DND-41 (cell line): ENCODE results near the gene SPDYE4.

Source experiments
- ATAC-seq: fragments of 200-7000 bp; cut with Tn5 transposase; 3 replicates; pipeline ENCODE4 v1.9.1; 2021; ENCODE audit warnings: low read depth; ENCODE audit not compliant: insufficient read depth
- DNase-seq: peaks from one replicate; pipeline ENCODE4 v3.0.0-alpha.2; 2020
- H2AFZ ChIP-seq: 2 replicates; pipeline ENCODE4 v1.6.0; 2012; ENCODE audit warnings: low read depth, low read length
- H3K27ac ChIP-seq: 2 replicates; pipeline ENCODE4 v1.5.1; 2012; ENCODE audit warnings: low read length, inconsistent platforms
- H3K27me3 ChIP-seq: fragments of 200-600 bp; sonication (generic); 2 replicates; pipeline ENCODE4 v1.6.0; 2012; ENCODE audit warnings: low read length, mild to moderate bottlenecking, inconsistent platforms; ENCODE audit not compliant: insufficient read depth, poor library complexity
- H3K36me3 ChIP-seq: 2 replicates; pipeline ENCODE4 v1.5.1; 2012; ENCODE audit warnings: low read length, inconsistent platforms; ENCODE audit not compliant: insufficient read depth
- H3K4me1 ChIP-seq: 2 replicates; pipeline ENCODE4 v1.5.1; 2012; ENCODE audit warnings: mild to moderate bottlenecking, low read length; ENCODE audit not compliant: insufficient read depth
- H3K4me2 ChIP-seq: 2 replicates; pipeline ENCODE4 v1.6.0; 2012; ENCODE audit warnings: mild to moderate bottlenecking, moderate library complexity, low read length, inconsistent platforms; ENCODE audit not compliant: insufficient read depth
- H3K4me3 ChIP-seq, 2 experiments: fragments of 200-600 bp in 1 of 2; shearing (Covaris generic) in 1 of 2; 2 replicates each; pipeline ENCODE4 v1.5.1; 2012 to 2016; ENCODE audit warnings: inconsistent platforms in 2 of 2, low read length in 2 of 2, mild to moderate bottlenecking in 2 of 2, low read depth in 1 of 2, moderate library complexity in 1 of 2
- H3K79me2 ChIP-seq: 2 replicates; pipeline ENCODE4 v1.6.0; 2012; ENCODE audit warnings: low read length, inconsistent platforms; ENCODE audit not compliant: insufficient read depth
- H3K9ac ChIP-seq: 2 replicates; pipeline ENCODE4 v1.6.0; 2012; ENCODE audit warnings: low read depth, mild to moderate bottlenecking, inconsistent platforms, low read length, moderate library complexity
- H3K9me3 ChIP-seq: 2 replicates; pipeline ENCODE4 v1.5.1; 2012; ENCODE audit warnings: low read length, moderate library complexity, mild to moderate bottlenecking, inconsistent platforms; ENCODE audit not compliant: insufficient read depth, severe bottlenecking
- H4K20me1 ChIP-seq: 2 replicates; pipeline ENCODE4 v1.6.0; 2012; ENCODE audit warnings: low read length; ENCODE audit not compliant: insufficient read depth
- CTCF ChIP-seq: IDR thresholded peaks from 2 replicates; pipeline ENCODE4 v1.5.1; 2012; ENCODE audit warnings: borderline replicate concordance, low read length, moderate library complexity, mild to moderate bottlenecking; ENCODE audit not compliant: poor library complexity, severe bottlenecking; ENCODE audit errors: extremely low read depth
- EZH2 ChIP-seq: IDR thresholded peaks from 3 replicates; pipeline ENCODE4 v1.6.1; 2012; ENCODE audit warnings: borderline replicate concordance, low read depth, mild to moderate bottlenecking, moderate library complexity, low read length, inconsistent platforms; ENCODE audit not compliant: severe bottlenecking

The SPDYE4 gene

DNA sequence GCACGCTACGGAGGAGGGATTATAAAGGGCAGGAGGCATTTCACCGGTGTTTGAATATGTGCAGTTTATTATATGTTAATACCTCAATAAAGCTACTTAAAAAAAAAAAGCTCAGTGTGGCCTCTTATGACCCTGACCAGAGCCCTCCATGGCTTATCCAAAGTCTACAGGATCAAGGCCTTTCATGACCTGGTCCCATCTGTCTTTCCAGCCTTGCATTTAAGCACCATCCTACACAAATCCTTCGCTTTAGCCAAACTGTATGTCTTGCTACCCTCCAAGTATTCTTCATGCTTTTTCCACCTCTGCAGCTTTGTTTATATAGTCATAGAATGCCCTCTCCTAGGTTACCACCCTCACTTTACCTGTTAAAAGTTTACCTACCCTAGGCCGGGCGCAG is 34.3 kb upstream of the SPDYE4 start:
- DNase-seq, result no peak

DNA sequence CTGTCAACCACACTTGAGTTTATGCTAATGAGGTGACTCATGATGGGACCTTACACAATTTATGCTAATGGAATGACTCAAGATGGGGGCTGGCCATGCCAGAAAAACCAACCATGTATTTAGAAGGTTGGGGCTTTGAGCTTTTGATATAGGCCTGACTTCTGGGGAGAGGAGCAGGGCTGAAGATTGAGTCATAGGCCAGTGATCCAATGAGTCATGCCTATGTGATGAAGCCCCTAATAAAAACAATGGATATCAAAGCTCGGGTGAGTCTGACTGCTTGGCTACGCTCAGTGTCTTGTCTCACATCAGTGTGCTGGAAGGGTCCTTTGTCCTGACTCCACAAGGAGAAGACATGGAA is 33.5 kb upstream of the SPDYE4 start:
- H3K27ac ChIP-seq, result no peak overlapping the region
- no peaks in the 10 kb centered on the region; the same call in 1 of the 2 replicates for H3K4me1 ChIP-seq
- ATAC-seq (no peak), DNase-seq (no peak)
- no peak overlapping the region for H3K9ac ChIP-seq
- no peaks in the 10 kb centered on the region for H3K27me3 ChIP-seq
- H4K20me1 ChIP-seq, result no peaks in the 10 kb centered on the region
- no peak overlapping the region for H3K4me2 ChIP-seq
- no peaks in the 10 kb centered on the region for H3K79me2 ChIP-seq
- H2AFZ ChIP-seq, result no peak overlapping the region
- no peaks in the 10 kb centered on the region for H3K9me3 ChIP-seq
- TF ChIP-seq EZH2 (no peak), CTCF (no peak)
- no peak overlapping the region for H3K4me3 ChIP-seq
- H3K36me3 ChIP-seq, result no peaks in the 10 kb centered on the region

More for the DNA sequence above, 34.3 kb upstream of the SPDYE4 start:
- no peak for TF ChIP-seq CTCF
- TF ChIP-seq EZH2, result no peak
- Histone ChIP-seq H3K27me3 (no peaks in the 10 kb centered on the region), H4K20me1 (no peaks in the 10 kb centered on the region), H3K4me3 (no peak overlapping the region), H3K36me3 (no peaks in the 10 kb centered on the region; the same call in 1 of the 2 replicates), H3K27ac (no peak overlapping the region), H3K4me2 (no peak overlapping the region), H3K9ac (no peak overlapping the region), H3K9me3 (no peaks in the 10 kb centered on the region), H3K79me2 (no peaks in the 10 kb centered on the region), H3K4me1 (no peaks in the 10 kb centered on the region; the same call in 1 of the 2 replicates), H2AFZ (no peak overlapping the region)
- no peak for ATAC-seq

- ATAC-seq, result no peak
These were observed 33.0 kb upstream of the SPDYE4 start for GRCh38 chr17:8791248-8791909.

More at GRCh38 chr17:8791248-8791909, 33.0 kb upstream of the SPDYE4 start:
- Histone ChIP-seq H2AFZ (no peak overlapping the region), H4K20me1 (no peaks in the 10 kb centered on the region), H3K4me2 (no peak overlapping the region), H3K4me1 (no peaks in the 10 kb centered on the region; the same call in 1 of the 2 replicates), H3K27ac (no peak overlapping the region), H3K9me3 (no peaks in the 10 kb centered on the region), H3K27me3 (no peaks in the 10 kb centered on the region), H3K4me3 (no peak overlapping the region), H3K79me2 (no peaks in the 10 kb centered on the region), H3K36me3 (no peaks in the 10 kb centered on the region), H3K9ac (no peak overlapping the region)
- no peak for DNase-seq
- TF ChIP-seq EZH2, result no peak
- no peak for TF ChIP-seq CTCF
